GM18909 (cell line): Measurements from ENCODE around the gene HOXA10.

Experiments
- ATAC-seq: cut with Tn5 transposase; IDR thresholded peaks from one replicate; pipeline ENCODE4 v1.9.1; 2021; ENCODE audit warnings: mild to moderate bottlenecking; ENCODE audit not compliant: unreplicated experiment, poor library complexity

HOXA10 gene

GRCh38 chr7:27203964-27204594 is 30.0 kb upstream of the HOXA10 start:
- no peak for ATAC-seq

- no peak for ATAC-seq
These were observed 29.3 kb upstream of the HOXA10 start for GRCh38 chr7:27203365-27203953.

GRCh38 chr7:27202862-27203134 is 28.7 kb upstream of the HOXA10 start:
- ATAC-seq, result no peak

GRCh38 chr7:27202018-27202861 is 28.1 kb upstream of the HOXA10 start:
- ATAC-seq, result no peak

GRCh38 chr7:27201580-27202017 is 27.5 kb upstream of the HOXA10 start:
- no peak for ATAC-seq

- ATAC-seq, result no peak
These were observed 26.9 kb upstream of the HOXA10 start for GRCh38 chr7:27200761-27201579.

- no peak for ATAC-seq
These were observed 26.0 kb upstream of the HOXA10 start, which contains the start of gene HOXA13 for GRCh38 chr7:27199849-27200760. TSS of gene HOXA13 (minus strand) at chr7:27200091. CDS start at chr7:27200077, 14 bp downstream.

- no peak for ATAC-seq
These were observed 25.0 kb upstream of the HOXA10 start for GRCh38 chr7:27198871-27199801.

GRCh38 chr7:27198138-27198841 is 24.2 kb upstream of the HOXA10 start:
- ATAC-seq, result no peak

- no peak for ATAC-seq
These were observed 23.3 kb upstream of the HOXA10 start for GRCh38 chr7:27197137-27198042.

GRCh38 chr7:27196287-27196767 is 22.2 kb upstream of the HOXA10 start:
- no peak for ATAC-seq

GRCh38 chr7:27194686-27195379 is 20.7 kb upstream of the HOXA10 start:
- no peak for ATAC-seq

GRCh38 chr7:27194002-27194352 is 19.9 kb upstream of the HOXA10 start:
- no peak for ATAC-seq

- ATAC-seq, result no peak
These were observed 19.3 kb upstream of the HOXA10 start for GRCh38 chr7:27193335-27194001.

- ATAC-seq, result no peak
These were observed 18.6 kb upstream of the HOXA10 start for GRCh38 chr7:27192546-27193334.
